Activated gamma-delta T cell treated with anti-CD3 and anti-CD28 coated beads, Interleukin-2, amount 50 U/mL, for 16 hours (primary cell): ENCODE measurements around the gene SH2D3A.
"Not testable (repeated sequence)": the region's sequence is repeated elsewhere in the genome, so short reads cannot be mapped to it uniquely, and the experiment has no call there.

Experiments used
- DNase-seq: peaks from one replicate; pipeline ENCODE4 v3.0.0-alpha.2; 2020; ENCODE audit warnings: low read depth

SH2D3A gene

DNA sequence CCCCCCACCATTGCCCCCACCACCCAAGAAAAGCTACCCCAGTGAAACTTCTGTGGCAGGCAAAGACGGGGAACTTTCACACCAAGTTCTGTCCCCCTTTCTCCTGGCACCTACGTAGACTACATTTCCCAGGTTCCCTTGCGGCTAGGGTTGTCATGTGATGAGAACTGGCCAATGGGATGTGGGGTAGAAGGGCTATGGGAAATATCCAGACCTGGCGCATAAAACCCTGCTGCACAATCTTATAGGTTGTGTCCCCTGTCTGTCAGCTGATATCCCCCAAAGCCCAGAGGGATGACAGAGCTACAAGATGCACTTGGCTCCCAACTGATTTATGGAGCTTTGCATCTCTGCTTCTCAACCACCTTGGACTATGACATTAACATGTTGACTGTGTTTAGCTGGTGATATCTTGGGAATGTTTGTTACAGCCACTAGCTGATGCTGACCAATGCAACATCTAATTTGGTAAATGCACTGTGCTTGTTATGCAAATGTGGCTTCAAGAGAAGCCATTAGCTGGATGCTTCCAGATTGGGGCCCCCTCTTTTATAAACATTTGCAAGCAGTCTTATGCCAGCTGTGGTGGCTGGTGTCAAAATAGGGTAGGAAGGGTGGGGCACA, 6.1 kb downstream of the SH2D3A start:
- DNase-seq = no peak

DNA sequence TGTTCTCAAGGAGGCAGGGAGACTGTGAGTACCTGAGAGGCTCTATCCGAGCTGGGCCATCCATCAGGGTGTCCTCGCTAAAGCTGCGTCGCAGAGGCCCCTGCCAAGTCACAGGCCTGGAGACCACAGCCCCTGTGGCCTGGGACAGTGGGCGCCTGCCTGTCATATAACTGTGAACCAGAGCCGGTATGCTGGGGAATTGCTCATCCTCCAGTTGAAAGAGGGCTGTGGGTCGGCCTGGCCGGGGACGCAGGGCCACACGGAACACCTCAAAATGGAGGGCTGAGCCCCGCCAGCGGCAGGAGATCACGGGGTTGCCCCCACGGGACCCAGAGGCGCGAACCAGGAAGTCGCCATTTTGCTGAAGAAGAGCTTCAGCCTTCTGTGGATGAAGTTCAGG, 6.6 kb downstream of the SH2D3A start:
- DNase-seq = no peak

- no peak for DNase-seq
Measured at GRCh38 chr19:6754653-6755463, 12.4 kb downstream of the SH2D3A start.

- no peak for DNase-seq
Measured at GRCh38 chr19:6754136-6754535, 13.1 kb downstream of the SH2D3A start.

DNA sequence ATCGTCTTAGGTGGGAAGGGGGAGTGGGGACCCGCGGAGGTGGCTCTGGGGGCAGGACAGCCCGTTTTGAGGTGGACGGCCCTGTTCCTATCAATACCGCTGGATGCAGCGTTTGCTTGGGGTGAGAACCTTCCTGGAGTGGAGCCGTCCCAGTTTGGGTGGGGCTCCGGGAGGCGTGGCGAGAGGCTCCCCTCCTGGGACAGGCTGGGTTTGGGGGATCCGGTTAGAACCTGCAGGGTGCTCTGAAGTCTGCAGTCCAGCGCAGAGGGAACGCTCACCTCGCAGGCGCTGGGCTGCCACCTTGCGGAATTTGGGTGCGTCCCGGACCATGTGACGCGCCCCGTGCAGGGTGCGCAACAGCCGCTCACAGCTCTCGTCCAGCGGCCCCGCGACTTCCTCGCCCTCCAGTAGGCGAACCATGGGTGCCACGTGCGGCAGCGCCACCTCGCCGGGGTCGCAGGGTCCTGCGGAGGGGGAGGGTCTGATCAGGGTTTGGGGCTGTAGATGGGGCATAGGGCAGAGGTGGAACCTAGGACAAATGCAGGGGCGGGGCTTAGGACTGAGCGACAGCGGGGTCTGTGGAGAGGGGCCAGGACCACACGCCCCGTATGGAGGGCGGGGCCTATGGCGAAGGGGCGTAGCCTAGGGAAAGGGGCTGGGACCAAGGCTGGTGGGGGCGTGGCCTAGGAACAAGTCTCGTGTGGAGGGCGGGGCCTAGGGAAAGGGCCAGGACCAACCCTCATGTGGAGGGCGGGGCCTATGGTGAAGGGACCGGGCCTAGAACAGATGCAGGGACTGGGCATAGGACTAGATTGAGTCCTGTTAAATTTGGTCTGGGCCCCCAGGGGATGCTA, 13.8 kb downstream of the SH2D3A start:
- DNase-seq = peak; percentile 60

- DNase-seq = no peak
Measured at GRCh38 chr19:6752256-6753177, 14.7 kb downstream of the SH2D3A start.

GRCh38 chr19:6751189-6751588, 16.0 kb downstream of the SH2D3A start:
- no peak for DNase-seq

GRCh38 chr19:6750062-6750461, 17.2 kb downstream of the SH2D3A start:
- no peak for DNase-seq

GRCh38 chr19:6748543-6748942, 18.7 kb downstream of the SH2D3A start:
- DNase-seq = not testable (repeated sequence)

DNA sequence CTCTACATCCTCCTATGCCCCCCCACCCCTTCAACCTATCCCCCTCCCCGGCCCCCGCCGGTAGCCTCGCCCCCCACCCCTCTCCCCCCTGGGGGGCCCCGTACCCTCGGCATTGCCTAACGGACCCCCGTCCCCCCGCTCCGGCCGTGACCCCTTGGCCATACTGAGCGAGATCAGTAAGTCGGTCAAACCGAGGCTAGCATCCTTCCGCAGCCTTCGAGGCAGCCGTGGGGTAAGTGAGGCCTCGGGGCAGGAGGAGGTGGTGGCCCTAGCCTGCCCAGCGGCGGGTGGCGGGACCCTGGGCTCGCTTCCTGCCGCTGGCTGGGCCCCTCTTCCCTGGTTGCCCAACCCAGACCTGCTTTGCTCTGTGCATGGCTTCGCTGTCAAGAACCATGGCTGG, 21.3 kb downstream of the SH2D3A start:
- no peak for DNase-seq

DNA sequence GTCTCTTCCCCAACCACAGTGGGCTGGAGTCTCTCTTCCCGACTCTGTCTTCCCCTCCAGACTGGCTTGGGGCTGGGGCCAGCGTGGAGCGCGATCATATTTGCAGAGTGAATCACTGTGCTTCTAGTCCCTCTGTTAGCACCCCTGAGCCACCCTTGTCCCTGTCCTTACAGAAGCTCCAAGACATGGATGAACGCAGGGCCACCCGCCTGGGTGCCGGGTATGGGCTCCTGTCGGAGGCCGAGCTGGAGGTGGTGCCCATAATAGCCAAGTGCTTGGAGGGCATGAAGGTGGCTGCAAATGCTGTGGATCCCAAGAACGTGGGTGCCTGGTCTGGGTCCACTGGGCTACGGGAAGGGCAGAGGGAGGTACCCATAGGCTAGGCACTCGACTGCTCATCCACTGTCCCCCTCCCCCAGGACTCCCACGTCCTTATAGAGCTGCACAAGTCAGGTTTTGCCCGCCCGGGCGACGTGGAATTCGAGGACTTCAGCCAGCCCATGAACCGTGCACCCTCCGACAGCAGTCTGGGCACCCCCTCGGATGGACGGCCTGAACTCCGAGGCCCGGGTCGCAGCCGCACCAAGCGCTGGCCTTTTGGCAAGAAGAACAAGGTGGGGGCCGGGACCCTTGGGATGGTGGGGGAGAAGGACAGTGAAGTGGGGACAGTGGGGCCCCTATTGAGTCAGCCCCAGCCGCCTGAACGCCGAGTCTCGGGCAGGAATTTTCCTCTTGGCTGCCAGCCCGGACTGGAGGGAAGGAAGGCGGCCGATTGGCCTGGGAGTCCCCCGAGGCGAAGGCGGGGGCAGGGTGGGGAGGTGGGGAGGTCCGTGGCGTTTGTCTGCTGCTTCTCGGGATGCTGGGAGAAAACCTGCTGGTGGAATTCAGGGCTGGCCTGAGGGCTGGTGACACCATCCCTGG, 22.6 kb downstream of the SH2D3A start:
- DNase-seq = no peak

GRCh38 chr19:6743714-6744380, 23.4 kb downstream of the SH2D3A start:
- no peak for DNase-seq

DNA sequence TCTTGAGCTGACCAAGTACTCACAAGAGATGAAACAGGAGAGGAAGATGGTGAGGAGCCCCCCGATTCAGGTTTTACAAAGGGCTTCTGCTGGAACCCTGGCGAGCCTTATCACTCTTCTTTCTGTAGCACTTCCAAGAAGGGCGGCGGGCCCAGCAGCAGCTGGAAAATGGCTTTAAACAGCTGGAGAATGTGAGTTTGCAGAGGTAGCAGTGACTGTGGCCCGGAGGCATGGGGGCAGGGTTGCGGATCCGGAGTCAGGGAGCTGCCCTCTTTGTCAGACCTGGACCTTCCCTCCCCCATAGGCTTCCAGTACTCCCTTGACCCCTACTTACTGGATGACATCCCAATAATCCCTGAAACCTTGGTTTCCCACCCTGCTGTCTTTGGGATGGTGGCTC, 24.2 kb downstream of the SH2D3A start:
- DNase-seq = no peak

DNA sequence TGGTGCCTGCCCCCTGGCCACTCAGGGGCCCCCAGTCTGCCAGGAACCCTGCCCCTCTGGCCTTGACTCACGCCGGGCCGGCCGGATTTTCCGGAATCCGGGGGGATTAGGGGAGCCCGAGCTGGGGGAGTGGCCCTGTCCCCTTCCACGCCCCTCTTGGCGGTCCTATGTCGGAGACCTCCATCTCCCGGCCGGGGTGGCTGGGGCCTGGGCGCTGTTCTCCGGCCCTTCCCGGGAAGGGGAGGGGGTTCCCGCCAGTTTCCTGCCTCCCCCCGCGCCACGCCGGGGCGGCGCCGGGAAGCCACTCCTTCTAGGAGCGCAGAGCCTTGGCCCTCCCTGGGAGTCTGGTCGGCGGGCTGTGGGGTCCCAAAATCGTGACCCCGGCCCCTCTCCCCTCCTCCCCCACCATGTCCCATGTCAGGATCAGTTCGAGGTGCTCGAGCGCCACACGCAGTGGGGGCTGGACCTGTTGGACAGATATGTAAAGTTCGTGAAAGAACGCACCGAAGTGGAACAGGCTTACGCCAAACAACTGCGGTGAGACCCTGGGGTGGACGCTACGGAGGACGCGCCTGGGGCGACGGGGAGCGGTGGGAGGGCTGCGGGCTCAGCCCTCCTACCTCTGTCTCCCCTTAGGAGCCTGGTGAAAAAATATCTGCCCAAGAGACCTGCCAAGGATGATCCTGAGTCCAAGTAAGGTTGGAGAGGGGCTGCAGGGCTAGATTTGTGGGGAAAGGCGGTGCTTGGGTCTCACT, 26.5 kb downstream of the SH2D3A start:
- no peak for DNase-seq

GRCh38 chr19:6739883-6740588, 27.2 kb downstream of the SH2D3A start:
- DNase-seq = no peak

GRCh38 chr19:6739390-6739882, 27.8 kb downstream of the SH2D3A start, which contains the start of gene TRIP10:
TSS of gene TRIP10 (plus strand) at chr19:6739680. CDS start at chr19:6739762, 82 bp downstream.
- peak; percentile 75 for DNase-seq

DNA sequence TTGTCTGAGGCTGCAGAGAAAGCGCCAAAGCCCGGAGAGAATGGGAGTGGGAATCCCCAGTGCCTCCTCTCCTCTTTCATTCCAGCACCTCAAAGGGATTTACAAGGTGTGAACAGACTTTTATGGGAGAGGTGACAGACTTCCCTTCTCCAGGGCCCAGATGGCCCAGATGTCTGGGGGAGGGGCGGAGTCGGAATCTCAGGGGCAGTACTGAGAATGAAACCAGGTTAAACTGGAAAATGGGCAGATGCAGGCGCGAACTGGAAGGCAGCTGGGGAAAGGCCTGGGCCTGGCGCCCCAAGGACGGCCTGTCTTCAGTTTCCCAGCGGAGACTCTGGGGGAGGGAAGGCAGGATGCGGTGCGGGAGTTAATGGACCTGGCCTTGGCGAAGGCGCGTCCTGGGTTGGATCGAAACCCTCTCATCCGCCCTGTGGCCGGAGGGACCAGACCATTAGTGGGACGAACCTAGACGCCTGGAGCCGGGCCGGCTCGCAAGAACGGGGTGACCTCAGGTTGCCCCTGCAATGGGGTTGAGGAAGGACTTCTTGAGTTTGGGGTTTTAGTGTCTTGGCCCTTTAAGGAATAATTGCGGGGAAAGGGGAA, 28.3 kb downstream of the SH2D3A start:
- DNase-seq = peak; percentile 12
